IMR-90 (cell line): ENCODE results near the gene STARD13. TPM values are rescaled to one million over a fixed set of nuclear protein-coding genes. Genes with fewer than 3 reads are reported as not detected.

Source experiments
- ATAC-seq: fragments of 200-7000 bp; cut with Tn5 transposase; 2 replicates; pipeline ENCODE4 v1.9.1; 2020; ENCODE audit warnings: low read depth, mild to moderate bottlenecking, moderate library complexity
- BruUV-seq: library from RNA; stranded (reverse); fragments of 400-500 nt; replicated peaks from 2 replicates; lab custom pipeline; 2021; lab: Mats Ljungman, UMichigan
- CTCF ChIA-PET: fragments of 300-600 bp; formaldehyde crosslinking; extraction: SDS; loops from one replicate; lab custom pipeline; 2021; ENCODE audit warnings: antibody characterized with exemption; lab: Yijun Ruan, JAX
- POLR2A ChIA-PET: fragments of 300-600 bp; sonication (Branson Sonifier 250); formaldehyde crosslinking; loops from one replicate; lab custom pipeline; 2022; ENCODE audit warnings: antibody characterized with exemption; ENCODE audit not compliant: unreplicated experiment; lab: Charles Lee
- DNase-seq: peaks from one replicate; pipeline ENCODE4 v3.0.0; 2013
- H2AFZ ChIP-seq: replicated peaks from 2 replicates; pipeline ENCODE3; 2013; ENCODE audit warnings: low read length, mild to moderate bottlenecking; ENCODE audit not compliant: poor library complexity
- H2AK5ac ChIP-seq: 2 replicates; pipeline ENCODE4 v1.6.1; 2013; ENCODE audit warnings: low read depth, low read length, inconsistent platforms
- H2AK9ac ChIP-seq: replicated peaks from 2 replicates; pipeline ENCODE3; 2013; ENCODE audit warnings: mild to moderate bottlenecking, low read depth, low read length, moderate library complexity; ENCODE audit not compliant: poor library complexity
- H2BK120ac ChIP-seq: 2 replicates; pipeline ENCODE4 v1.6.1; 2013; ENCODE audit warnings: low read depth, low read length, inconsistent platforms
- H2BK15ac ChIP-seq: 3 replicates; pipeline ENCODE4 v1.6.1; 2013; ENCODE audit warnings: low read depth, low read length, inconsistent platforms
- H2BK20ac ChIP-seq: 2 replicates; pipeline ENCODE4 v1.6.1; 2013; ENCODE audit warnings: low read depth, mild to moderate bottlenecking, inconsistent platforms, low read length, moderate library complexity
- H2BK5ac ChIP-seq: 2 replicates; pipeline ENCODE4 v1.6.1; 2013; ENCODE audit warnings: mild to moderate bottlenecking, low read depth, low read length, inconsistent platforms; ENCODE audit not compliant: poor library complexity, severe bottlenecking
- H3K14ac ChIP-seq: replicated peaks from 2 replicates; pipeline ENCODE4 v1.6.1; 2013; ENCODE audit warnings: low read depth, low read length, inconsistent platforms
- H3K18ac ChIP-seq: 2 replicates; pipeline ENCODE4 v1.6.1; 2013; ENCODE audit warnings: low read depth, low read length, control low read depth
- H3K23ac ChIP-seq: 2 replicates; pipeline ENCODE4 v1.6.1; 2013; ENCODE audit warnings: low read depth, low read length, inconsistent platforms
- H3K27ac ChIP-seq: 2 replicates; pipeline ENCODE4 v1.5.1; 2013; ENCODE audit warnings: mild to moderate bottlenecking, control low read depth, low read length; ENCODE audit not compliant: insufficient read depth
- H3K27me3 ChIP-seq: 2 replicates; pipeline ENCODE4 v1.6.1; 2013; ENCODE audit warnings: low read length; ENCODE audit not compliant: control insufficient read depth, insufficient read depth
- H3K36me3 ChIP-seq: 2 replicates; pipeline ENCODE4 v1.6.1; 2013; ENCODE audit warnings: low read length, mixed read lengths; ENCODE audit not compliant: control insufficient read depth, insufficient read depth
- H3K4ac ChIP-seq: 2 replicates; pipeline ENCODE4 v1.6.1; 2013; ENCODE audit warnings: low read depth, low read length, inconsistent platforms
- H3K4me1 ChIP-seq: 2 replicates; pipeline ENCODE4 v1.6.1; 2013; ENCODE audit warnings: low read length, mixed read lengths; ENCODE audit not compliant: control insufficient read depth, insufficient read depth
- H3K4me2 ChIP-seq: 2 replicates; pipeline ENCODE4 v1.6.1; 2013; ENCODE audit warnings: low read depth, mild to moderate bottlenecking, control low read depth, low read length, moderate library complexity
- H3K4me3 ChIP-seq: 2 replicates; pipeline ENCODE4 v1.5.1; 2013; ENCODE audit warnings: low read depth, mild to moderate bottlenecking, control low read depth, low read length, moderate library complexity; ENCODE audit not compliant: insufficient read depth
- H3K56ac ChIP-seq: 2 replicates; pipeline ENCODE4 v1.6.1; 2013; ENCODE audit warnings: low read length, inconsistent platforms; ENCODE audit not compliant: insufficient read depth; ENCODE audit errors: extremely low read depth
- H3K79me1 ChIP-seq, 2 experiments: 2 replicates each; pipeline ENCODE4 v1.6.1; 2013; ENCODE audit warnings: low read length in 2 of 2, inconsistent platforms in 1 of 2, low read depth in 1 of 2
- H3K9ac ChIP-seq: 2 replicates; pipeline ENCODE4 v1.6.1; 2013; ENCODE audit warnings: low read depth, low read length, control low read depth
- H3K9me1 ChIP-seq: 2 replicates; pipeline ENCODE4 v1.6.1; 2013; ENCODE audit warnings: low read length, inconsistent platforms; ENCODE audit not compliant: insufficient read depth
- H3K9me3 ChIP-seq: 2 replicates; pipeline ENCODE4 v1.6.1; 2013; ENCODE audit warnings: low read length; ENCODE audit not compliant: control insufficient read depth, insufficient read depth
- H4K20me1 ChIP-seq: 2 replicates; pipeline ENCODE4 v1.6.1; 2013; ENCODE audit warnings: low read length, inconsistent platforms; ENCODE audit not compliant: insufficient read depth
- H4K5ac ChIP-seq: 2 replicates; pipeline ENCODE4 v1.6.1; 2013; ENCODE audit warnings: mild to moderate bottlenecking, low read depth, low read length, control low read depth
- H4K8ac ChIP-seq, 2 experiments: 2 replicates each; pipeline ENCODE4 v1.6.1; 2013; ENCODE audit warnings: low read depth in 2 of 2, low read length in 2 of 2, control low read depth in 1 of 2, inconsistent platforms in 1 of 2
- H4K91ac ChIP-seq: 2 replicates; pipeline ENCODE4 v1.6.1; 2013; ENCODE audit warnings: low read depth, low read length, inconsistent platforms; ENCODE audit not compliant: insufficient read depth
- CHD1 ChIP-seq: IDR thresholded peaks from 2 replicates; pipeline ENCODE4 v1.6.1; 2012; ENCODE audit warnings: low read depth, low read length, improper control_type of control experiment
- MAFK ChIP-seq: IDR thresholded peaks from 2 replicates; pipeline ENCODE4 v1.6.1; 2012; ENCODE audit warnings: low read depth, low read length, improper control_type of control experiment
- MAZ ChIP-seq: IDR thresholded peaks from 2 replicates; pipeline ENCODE4 v1.6.1; 2012; ENCODE audit warnings: low read depth, mild to moderate bottlenecking, low read length, improper control_type of control experiment, moderate library complexity, borderline replicate concordance
- MXI1 ChIP-seq: IDR thresholded peaks from 2 replicates; pipeline ENCODE4 v1.6.1; 2012; ENCODE audit warnings: low read depth, mild to moderate bottlenecking, low read length, moderate library complexity, borderline replicate concordance
- POLR2A ChIP-seq: IDR thresholded peaks from 2 replicates; pipeline ENCODE4 v1.6.1; 2012; ENCODE audit warnings: mild to moderate bottlenecking, low read depth, low read length
- RAD21 ChIP-seq: IDR thresholded peaks from 2 replicates; pipeline ENCODE4 v1.6.1; 2012; ENCODE audit warnings: low read length, improper control_type of control experiment
- RCOR1 ChIP-seq: IDR thresholded peaks from 2 replicates; pipeline ENCODE4 v1.6.1; 2012; ENCODE audit warnings: mild to moderate bottlenecking, low read length, improper control_type of control experiment; ENCODE audit not compliant: insufficient replicate concordance
- RFX5 ChIP-seq: IDR thresholded peaks from 2 replicates; pipeline ENCODE4 v1.8.0; 2012; ENCODE audit warnings: low read depth, mild to moderate bottlenecking, low read length, moderate library complexity
- SMC3 ChIP-seq: fragments of 150-350 bp; IDR thresholded peaks from 2 replicates; pipeline ENCODE4 v1.6.1; 2016; ENCODE audit warnings: low read depth, mild to moderate bottlenecking, antibody characterized with exemption, low read length, moderate library complexity
- WGBS, 2 experiments: methylation state at CpG; one replicate each; pipeline versions ENCODE4 v1.1.5 to v1.1.7; 2013; ENCODE audit warnings: missing lambda C conversion rate in 2 of 2; ENCODE audit not compliant: insufficient read length in 1 of 2; ENCODE audit errors: extremely low coverage in 2 of 2; 5-methylcytosine and 5-hydroxymethylcytosine counted together
- dilution Hi-C: fragments of 300-500 bp; cut with HindIII; formaldehyde crosslinking; loops from one replicate; pipeline ENCODE4 v1.14.3; 2018; ENCODE audit warnings: low sequenced_read_pairs; ENCODE audit not compliant: unreplicated experiment
- in situ Hi-C: fragments of 300-500 bp; cut with MboI; formaldehyde crosslinking; loops from 3 replicates; pipeline ENCODE4 v1.14.3; 2019; ENCODE audit warnings: low sequenced_read_pairs, inconsistent platforms, mixed read lengths
- intact Hi-C: fragments of 100-400 bp; cut with micrococcal nuclease; formaldehyde crosslinking; loops from 2 replicates; pipeline ENCODE4 v1.10.0; 2022
- polyA plus RNA-seq, 3 experiments: library from polyadenylated mRNA; depleted of rRNA; stranded (reverse); fragments of >200 nt; gene quantifications; 2 replicates each; pipeline ENCODE4 v1.2.3, GENCODE V29; 2012; ENCODE audit warnings: low replicate concordance in 1 of 3
- total RNA-seq: library from RNA; depleted of rRNA; stranded (reverse); fragments of >200 nt; gene quantifications from 2 replicates; pipeline ENCODE4 v1.2.3, GENCODE V29; 2012
- TF ChIP-seq, protein P1 (sequence below): fragments of 150-350 bp; IDR thresholded peaks from 2 replicates; pipeline ENCODE4 v1.6.1; 2017; ENCODE audit warnings: mild to moderate bottlenecking, antibody characterized with exemption, low read length, low read depth
- TF ChIP-seq, protein P2 (sequence below): conservative IDR thresholded peaks from 2 replicates; pipeline ENCODE4 v1.5.1; 2012; ENCODE audit warnings: mild to moderate bottlenecking, low read depth, low read length, improper control_type of control experiment

The STARD13 gene
- total and polyA plus RNA-seq, 2 of the 4 experiments (the other 2 are of a cell fraction) = 23.6 to 46.6 TPM

DNA sequence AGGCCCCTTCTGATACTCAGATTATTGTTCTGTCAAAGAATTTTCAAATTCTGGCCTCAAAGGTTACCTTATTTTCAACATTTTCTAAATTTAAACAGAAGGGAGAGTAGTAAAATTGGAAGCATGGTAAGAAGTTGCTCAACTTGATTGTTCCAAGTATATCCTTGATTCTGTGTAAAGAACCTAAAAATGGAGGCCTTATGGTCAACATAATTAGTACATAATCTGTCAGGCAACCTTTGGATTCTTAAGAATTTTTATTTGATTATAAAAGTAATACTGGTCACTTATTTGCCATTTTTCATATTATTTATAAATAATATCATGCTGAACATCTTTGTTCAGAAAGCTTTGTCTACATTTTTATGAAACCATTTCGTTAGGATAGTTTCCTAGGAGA lies 83.9 kb downstream of the STARD13 start:
- intact Hi-C loops = no loop called here
- Histone ChIP-seq H3K14ac (no peak overlapping the region), H2AFZ (no peak overlapping the region), H4K8ac (no peak overlapping the region), H3K4ac (no peak overlapping the region), H3K4me1 (peaks cover 21% of the 10 kb centered on the region), H2BK5ac (no peak overlapping the region), H2BK20ac (no peak overlapping the region), H3K4me3 (no peak overlapping the region), H3K9ac (no peak overlapping the region), H3K18ac (no peak overlapping the region), H3K4me2 (no peak overlapping the region), H2BK120ac (no peak overlapping the region), H3K56ac (no peak overlapping the region), H2BK15ac (no peak overlapping the region), H3K23ac (no peak overlapping the region), H4K91ac (no peak overlapping the region), H3K27me3 (no peaks in the 10 kb centered on the region), H3K9me1 (peaks cover 23% of the 10 kb centered on the region), H3K36me3 (peaks cover 6% of the 10 kb centered on the region), H2AK5ac (no peak overlapping the region), H4K5ac (no peak overlapping the region), H3K27ac (no peak overlapping the region), H4K20me1 (peaks cover 49% of the 10 kb centered on the region), H3K9me3 (no peaks in the 10 kb centered on the region), H2AK9ac (no peak overlapping the region), H3K79me1 (peaks cover 48 to 81% of the 10 kb centered on the region in 2 experiments)
- DNase-seq = no peak
- ATAC-seq = no peak
- POLR2A ChIA-PET = no interaction called here
- BruUV-seq = no TSS peak
- in situ Hi-C loops = no loop called here
- CTCF ChIA-PET = no interaction called here
- no CpG with 5 or more reads among the region's 1 CpG for WGBS, 2 experiments
- TF ChIP-seq POLR2A = no peak
- TF ChIP-seq CHD1 = no peak
- no peak for TF ChIP-seq MAFK
- TF ChIP-seq SMC3 = no peak
- TF ChIP-seq MXI1 = no peak
- TF ChIP-seq RCOR1 = no peak
- TF ChIP-seq, protein P1, sequence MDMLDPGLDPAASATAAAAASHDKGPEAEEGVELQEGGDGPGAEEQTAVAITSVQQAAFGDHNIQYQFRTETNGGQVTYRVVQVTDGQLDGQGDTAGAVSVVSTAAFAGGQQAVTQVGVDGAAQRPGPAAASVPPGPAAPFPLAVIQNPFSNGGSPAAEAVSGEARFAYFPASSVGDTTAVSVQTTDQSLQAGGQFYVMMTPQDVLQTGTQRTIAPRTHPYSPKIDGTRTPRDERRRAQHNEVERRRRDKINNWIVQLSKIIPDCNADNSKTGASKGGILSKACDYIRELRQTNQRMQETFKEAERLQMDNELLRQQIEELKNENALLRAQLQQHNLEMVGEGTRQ = no peak
- no peak for TF ChIP-seq RFX5
- no peak for TF ChIP-seq MAZ
- TF ChIP-seq, protein P2, sequence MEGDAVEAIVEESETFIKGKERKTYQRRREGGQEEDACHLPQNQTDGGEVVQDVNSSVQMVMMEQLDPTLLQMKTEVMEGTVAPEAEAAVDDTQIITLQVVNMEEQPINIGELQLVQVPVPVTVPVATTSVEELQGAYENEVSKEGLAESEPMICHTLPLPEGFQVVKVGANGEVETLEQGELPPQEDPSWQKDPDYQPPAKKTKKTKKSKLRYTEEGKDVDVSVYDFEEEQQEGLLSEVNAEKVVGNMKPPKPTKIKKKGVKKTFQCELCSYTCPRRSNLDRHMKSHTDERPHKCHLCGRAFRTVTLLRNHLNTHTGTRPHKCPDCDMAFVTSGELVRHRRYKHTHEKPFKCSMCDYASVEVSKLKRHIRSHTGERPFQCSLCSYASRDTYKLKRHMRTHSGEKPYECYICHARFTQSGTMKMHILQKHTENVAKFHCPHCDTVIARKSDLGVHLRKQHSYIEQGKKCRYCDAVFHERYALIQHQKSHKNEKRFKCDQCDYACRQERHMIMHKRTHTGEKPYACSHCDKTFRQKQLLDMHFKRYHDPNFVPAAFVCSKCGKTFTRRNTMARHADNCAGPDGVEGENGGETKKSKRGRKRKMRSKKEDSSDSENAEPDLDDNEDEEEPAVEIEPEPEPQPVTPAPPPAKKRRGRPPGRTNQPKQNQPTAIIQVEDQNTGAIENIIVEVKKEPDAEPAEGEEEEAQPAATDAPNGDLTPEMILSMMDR = no peak
- TF ChIP-seq RAD21 = no peak
- dilution Hi-C loops = no loop called here
